GM21825 (cell line): Measurements from ENCODE around the gene ZNF160.
A peak's percentile ranks its signal among the peaks of the same experiment; 100 is the strongest.
"Not testable (repeated sequence)": the region's sequence is repeated elsewhere in the genome, so short reads cannot be mapped to it uniquely, and the experiment has no call there.

ENCODE experiments used
- ATAC-seq: cut with Tn5 transposase; IDR thresholded peaks from one replicate; pipeline ENCODE4 v1.9.1; 2021; ENCODE audit warnings: mild to moderate bottlenecking, moderate library complexity; ENCODE audit not compliant: unreplicated experiment

ZNF160 gene

GRCh38 chr19:53103234-53104203 is at the start of gene ZNF160:
Gene ZNF160, minus strand, starts transcription at chr19:53103422. Its CDS starts 17,146 bp downstream, at chr19:53086276.
- peak; percentile 96 for ATAC-seq

GRCh38 chr19:53147645-53148044 is 44.4 kb upstream of the ZNF160 start:
- ATAC-seq, result no peak

GRCh38 chr19:53140351-53140750 is 37.1 kb upstream of the ZNF160 start:
- no peak for ATAC-seq

GRCh38 chr19:53136432-53136831 is 33.2 kb upstream of the ZNF160 start:
- no peak for ATAC-seq

GRCh38 chr19:53132141-53132991 is 29.1 kb upstream of the ZNF160 start, which contains the start of gene ZNF415:
Gene ZNF415, minus strand, starts transcription at chr19:53132910. Its CDS starts 10,234 bp downstream, at chr19:53122676.
- no peak for ATAC-seq

- ATAC-seq, result no peak
Measured at GRCh38 chr19:53131727-53132126, 28.5 kb upstream of the ZNF160 start.

GRCh38 chr19:53131085-53131590 is 27.9 kb upstream of the ZNF160 start:
- no peak for ATAC-seq

GRCh38 chr19:53130506-53130905 is 27.3 kb upstream of the ZNF160 start:
- no peak for ATAC-seq

GRCh38 chr19:53126733-53127526 is 23.7 kb upstream of the ZNF160 start:
- not testable (repeated sequence) for ATAC-seq

GRCh38 chr19:53123400-53123799 is 20.2 kb upstream of the ZNF160 start:
- no peak for ATAC-seq

- no peak for ATAC-seq
Measured at GRCh38 chr19:53112286-53112685, 9.1 kb upstream of the ZNF160 start.

GRCh38 chr19:53109527-53109926 is 6.3 kb upstream of the ZNF160 start:
- ATAC-seq, result no peak

- no peak for ATAC-seq
Measured at GRCh38 chr19:53102756-53103233, 427 bp downstream of the ZNF160 start.

- ATAC-seq, result no peak
Measured at GRCh38 chr19:53102206-53102755, 941 bp downstream of the ZNF160 start.

GRCh38 chr19:53101518-53101917 is 1.7 kb downstream of the ZNF160 start:
- ATAC-seq, result no peak

GRCh38 chr19:53098570-53098969 is 4.7 kb downstream of the ZNF160 start:
- not testable (repeated sequence) for ATAC-seq

- not testable (repeated sequence) for ATAC-seq
Measured at GRCh38 chr19:53096982-53097690, 6.1 kb downstream of the ZNF160 start.

GRCh38 chr19:53096579-53096978 is 6.6 kb downstream of the ZNF160 start:
- not testable (repeated sequence) for ATAC-seq
